Activated naive CD8-positive, alpha-beta T cell treated with anti-CD3 and anti-CD28 coated beads, Interleukin-2, amount 10 ng/mL, durations not matched to agents 7 days and 5 days (primary cell): ENCODE measurements around the gene ZNF19. TPM values are rescaled to one million over a fixed set of nuclear protein-coding genes. Genes with fewer than 3 reads are reported as not detected.
A peak's percentile ranks its signal among the peaks of the same experiment; 100 is the strongest.

ENCODE experiments used
- ATAC-seq: fragments of 150-1000 bp; cut with Tn5 transposase; one replicate; pipeline ENCODE4 v1.10.0; 2021; ENCODE audit warnings: low read depth, moderate library complexity
- POLR2A ChIA-PET: fragments of 350-600 bp; sonication (Branson Sonifier 250); formaldehyde crosslinking; loops from one replicate; lab custom pipeline; 2021; ENCODE audit warnings: antibody characterized with exemption; lab: Charles Lee
- DNase-seq: peaks from one replicate; pipeline ENCODE4 v3.0.0; 2021
- H3K27ac Mint-ChIP-seq: one replicate; pipeline ENCODE4 v1.8.0; 2022; ENCODE audit warnings: mild to moderate bottlenecking, mixed read lengths
- H3K27me3 Mint-ChIP-seq: one replicate; pipeline ENCODE4 v1.8.0; 2022; ENCODE audit warnings: mild to moderate bottlenecking, moderate library complexity, mixed read lengths
- H3K36me3 Mint-ChIP-seq: one replicate; pipeline ENCODE4 v1.8.0; 2021; ENCODE audit warnings: mild to moderate bottlenecking, mixed read lengths
- H3K4me1 Mint-ChIP-seq: one replicate; pipeline ENCODE4 v1.8.0; 2021; ENCODE audit warnings: mixed read lengths
- H3K4me3 Mint-ChIP-seq: one replicate; pipeline ENCODE4 v1.8.0; 2022; ENCODE audit warnings: mild to moderate bottlenecking, moderate library complexity, mixed read lengths
- H3K9me3 Mint-ChIP-seq: one replicate; pipeline ENCODE4 v1.8.0; 2021; ENCODE audit warnings: mixed read lengths
- total RNA-seq, 2 experiments: library from RNA; stranded (reverse); gene quantifications; one replicate each; pipeline ENCODE4 v1.2.3, GENCODE V29; 2021

The ZNF19 gene
- total RNA-seq, result 1 to 10 TPM; 5.3 to 5.8 TPM

DNA sequence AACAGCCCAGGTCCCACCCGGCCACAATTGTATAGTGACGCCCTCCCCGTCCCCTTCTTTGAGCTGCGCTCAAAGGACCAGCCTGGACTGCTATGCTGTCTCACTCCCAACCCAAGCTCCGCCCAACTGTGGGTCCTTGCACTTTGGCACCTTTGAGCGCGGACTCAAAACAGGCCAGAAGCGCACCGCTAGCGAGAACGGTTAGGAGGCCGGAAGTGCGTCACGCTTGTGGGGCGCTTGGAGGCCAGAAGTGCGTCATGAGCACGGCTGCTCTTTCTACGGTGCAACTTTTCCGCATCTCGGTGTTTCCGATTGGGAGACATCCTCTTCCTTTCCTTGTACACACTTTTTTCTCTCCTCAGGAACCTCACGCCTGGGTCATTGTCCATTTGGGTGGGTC is at the start of gene ZNF19:
ZNF19 (minus strand) TSS at position 203 of the 400 bp plus-strand sequence. CDS start 7,210 bp downstream, outside the sequence.
- H3K27me3 Mint-ChIP-seq, result peaks cover 2% of the 10 kb centered on the region
- H3K36me3 Mint-ChIP-seq, result no peaks in the 10 kb centered on the region
- POLR2A ChIA-PET, result no interaction called here
- DNase-seq, result no peak
- H3K9me3 Mint-ChIP-seq, result no peaks in the 10 kb centered on the region
- H3K27ac Mint-ChIP-seq, result no peak within 1 kb of the TSS
- peaks cover 3% of the 10 kb centered on the region for H3K4me1 Mint-ChIP-seq
- H3K4me3 Mint-ChIP-seq, result no peak within 1 kb of the TSS
- ATAC-seq, result no peak

DNA sequence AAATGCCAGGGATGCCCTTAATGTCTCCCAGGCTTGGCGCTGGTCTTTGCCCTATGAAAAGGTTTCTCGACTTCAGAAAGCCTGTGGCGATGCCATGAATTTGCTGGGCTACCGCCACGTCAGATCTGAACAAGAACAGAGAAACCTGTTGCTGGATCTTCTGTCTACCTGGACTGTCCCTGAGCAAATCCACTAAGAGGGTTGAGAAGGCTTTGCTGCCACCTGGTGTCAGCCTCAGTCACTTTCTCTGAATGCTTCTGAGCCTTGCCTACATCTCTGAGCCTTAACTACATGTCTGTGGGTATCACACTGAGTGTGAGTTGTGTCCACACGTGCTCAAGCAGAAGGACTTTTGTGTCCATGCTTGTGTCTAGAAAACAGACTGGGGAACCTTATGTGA is 48.5 kb upstream of the ZNF19 start:
- Mint-ChIP-seq H3K9me3 (no peaks in the 10 kb centered on the region), H3K27ac (no peak overlapping the region), H3K27me3 (no peaks in the 10 kb centered on the region), H3K4me3 (no peak overlapping the region), H3K36me3 (no peaks in the 10 kb centered on the region), H3K4me1 (peaks cover 2% of the 10 kb centered on the region)
- DNase-seq (peak; percentile 47), ATAC-seq (peak; percentile 65)
- POLR2A ChIA-PET, result no interaction called here

DNA sequence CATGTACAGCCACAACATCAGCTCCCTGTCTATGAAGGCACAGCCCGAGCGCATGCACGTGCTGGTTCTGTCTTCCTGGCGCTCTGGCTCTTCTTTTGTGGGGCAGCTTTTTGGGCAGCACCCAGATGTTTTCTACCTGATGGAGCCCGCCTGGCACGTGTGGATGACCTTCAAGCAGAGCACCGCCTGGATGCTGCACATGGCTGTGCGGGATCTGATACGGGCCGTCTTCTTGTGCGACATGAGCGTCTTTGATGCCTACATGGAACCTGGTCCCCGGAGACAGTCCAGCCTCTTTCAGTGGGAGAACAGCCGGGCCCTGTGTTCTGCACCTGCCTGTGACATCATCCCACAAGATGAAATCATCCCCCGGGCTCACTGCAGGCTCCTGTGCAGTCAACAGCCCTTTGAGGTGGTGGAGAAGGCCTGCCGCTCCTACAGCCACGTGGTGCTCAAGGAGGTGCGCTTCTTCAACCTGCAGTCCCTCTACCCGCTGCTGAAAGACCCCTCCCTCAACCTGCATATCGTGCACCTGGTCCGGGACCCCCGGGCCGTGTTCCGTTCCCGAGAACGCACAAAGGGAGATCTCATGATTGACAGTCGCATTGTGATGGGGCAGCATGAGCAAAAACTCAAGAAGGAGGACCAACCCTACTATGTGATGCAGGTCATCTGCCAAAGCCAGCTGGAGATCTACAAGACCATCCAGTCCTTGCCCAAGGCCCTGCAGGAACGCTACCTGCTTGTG is 47.8 kb upstream of the ZNF19 start:
- no peaks in the 10 kb centered on the region for H3K36me3 Mint-ChIP-seq
- H3K4me1 Mint-ChIP-seq, result no peaks in the 10 kb centered on the region
- H3K9me3 Mint-ChIP-seq, result no peaks in the 10 kb centered on the region
- no peaks in the 10 kb centered on the region for H3K27me3 Mint-ChIP-seq
- no peak overlapping the region for H3K27ac Mint-ChIP-seq
- ATAC-seq, result no peak
- no peak for DNase-seq
- no peak overlapping the region for H3K4me3 Mint-ChIP-seq
- POLR2A ChIA-PET, result no interaction called here

DNA sequence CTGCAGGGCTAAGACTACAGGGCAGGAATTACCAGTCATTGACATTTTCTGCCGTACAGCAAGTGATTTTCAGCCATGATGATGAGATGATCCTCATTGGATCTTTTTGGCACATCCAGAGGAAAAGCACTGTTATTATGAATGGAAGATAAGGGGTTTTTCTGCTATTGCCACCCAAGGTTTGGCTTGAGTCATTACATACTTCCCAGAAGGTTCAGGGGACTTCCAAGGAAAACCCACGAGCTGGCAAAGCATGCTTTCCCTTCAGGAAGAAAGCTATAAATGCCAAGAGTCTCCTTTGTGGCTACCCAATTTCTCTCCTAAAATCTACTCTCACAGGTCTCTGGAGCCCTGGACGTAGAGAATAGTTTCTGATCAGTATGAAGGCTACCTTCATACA is 43.2 kb upstream of the ZNF19 start:
- H3K27me3 Mint-ChIP-seq, result peaks cover 7% of the 10 kb centered on the region
- no peak overlapping the region for H3K4me3 Mint-ChIP-seq
- H3K9me3 Mint-ChIP-seq, result no peaks in the 10 kb centered on the region
- ATAC-seq (no peak), DNase-seq (no peak)
- H3K36me3 Mint-ChIP-seq, result no peaks in the 10 kb centered on the region
- no peak overlapping the region for H3K27ac Mint-ChIP-seq
- H3K4me1 Mint-ChIP-seq, result no peaks in the 10 kb centered on the region
- POLR2A ChIA-PET, result no interaction called here

DNA sequence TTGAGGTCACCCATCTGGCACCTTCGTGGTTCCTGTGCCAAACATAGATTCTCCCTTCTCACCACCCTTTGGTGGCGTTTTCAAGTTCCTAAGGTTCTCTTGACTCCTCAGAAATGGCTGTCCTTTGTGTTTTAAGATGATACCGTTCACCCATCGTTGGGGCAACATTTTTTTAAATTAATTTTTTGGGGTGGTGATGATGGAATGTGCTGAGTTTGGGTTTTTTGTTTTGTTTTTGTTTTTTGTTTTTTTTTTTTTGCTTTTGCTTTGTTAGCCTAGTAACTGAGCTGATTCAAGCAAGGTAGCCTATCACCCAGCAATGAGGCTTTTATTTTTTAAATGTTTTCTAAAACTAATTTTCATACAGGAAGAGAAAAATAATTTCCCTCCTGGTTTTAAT is 39.7 kb upstream of the ZNF19 start:
- no peak for DNase-seq
- POLR2A ChIA-PET, result no interaction called here
- Mint-ChIP-seq H3K9me3 (no peaks in the 10 kb centered on the region), H3K4me1 (peaks cover 3% of the 10 kb centered on the region), H3K4me3 (no peak overlapping the region), H3K27ac (no peak overlapping the region), H3K27me3 (peaks cover 22% of the 10 kb centered on the region), H3K36me3 (no peaks in the 10 kb centered on the region)
- ATAC-seq, result no peak

DNA sequence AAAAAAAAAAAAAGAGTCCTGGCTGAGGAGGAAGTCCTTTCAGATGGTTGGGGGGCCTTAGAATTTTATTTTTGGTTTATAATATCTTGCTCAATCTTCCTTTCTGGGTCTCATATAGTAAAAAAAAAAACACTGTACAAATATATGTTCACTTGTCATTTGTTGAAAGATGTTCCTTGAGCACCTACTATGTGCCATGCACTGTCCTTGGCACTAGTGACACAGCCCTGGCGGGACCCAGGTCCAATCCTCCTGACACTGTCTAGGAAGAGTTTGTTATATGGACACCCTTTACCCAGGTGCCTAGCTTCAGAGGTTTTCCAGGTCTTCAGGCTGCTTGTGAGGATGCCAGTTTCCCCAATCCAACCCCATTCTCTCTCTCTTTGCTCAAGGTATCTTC is 39.1 kb upstream of the ZNF19 start:
- DNase-seq (no peak), ATAC-seq (no peak)
- no peak overlapping the region for H3K4me3 Mint-ChIP-seq
- H3K27me3 Mint-ChIP-seq, result peaks cover 22% of the 10 kb centered on the region
- H3K9me3 Mint-ChIP-seq, result no peaks in the 10 kb centered on the region
- H3K27ac Mint-ChIP-seq, result no peak overlapping the region
- POLR2A ChIA-PET, result interaction anchor here (0.7 kb wide), 1 partner anchor 65 kb away, joined by 4 read pairs; no protein-coding TSS in a partner anchor
- peaks cover 3% of the 10 kb centered on the region for H3K4me1 Mint-ChIP-seq
- no peaks in the 10 kb centered on the region for H3K36me3 Mint-ChIP-seq

DNA sequence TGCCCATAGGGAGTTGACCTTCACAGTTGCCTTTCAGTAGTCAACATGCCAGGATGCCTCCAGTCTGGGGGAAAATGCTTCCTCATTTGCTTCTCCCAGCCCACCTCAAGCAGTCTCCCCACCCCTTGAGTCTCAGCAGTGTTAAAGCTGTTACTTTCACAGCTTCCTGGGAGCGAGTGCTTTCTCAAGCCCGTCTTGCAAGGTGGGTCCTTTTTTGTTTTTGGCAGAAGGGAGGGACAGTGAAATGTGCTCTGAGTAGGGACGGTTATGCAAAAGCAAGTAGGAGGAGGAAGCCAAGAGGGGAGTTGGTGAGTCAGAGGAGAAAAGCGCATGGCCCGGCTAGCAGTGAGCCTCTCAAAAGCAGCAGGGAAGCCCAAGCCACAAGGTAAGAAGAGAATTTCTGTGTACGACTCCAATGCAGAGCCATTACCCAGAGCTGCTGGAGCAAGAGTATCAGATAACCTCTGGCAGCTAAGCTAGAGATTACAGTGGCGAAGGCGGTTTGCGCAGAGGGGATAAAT is 37.0 kb upstream of the ZNF19 start, which contains the start of gene CHST4:
CHST4 (plus strand) TSS at position 316 of the 521 bp plus-strand sequence. CDS start 10,252 bp downstream, outside the sequence.
- no peak within 1 kb of the TSS for H3K4me3 Mint-ChIP-seq
- no peak within 1 kb of the TSS for H3K27ac Mint-ChIP-seq
- POLR2A ChIA-PET, result no interaction called here
- no peaks in the 10 kb centered on the region for H3K36me3 Mint-ChIP-seq
- peaks cover 26% of the 10 kb centered on the region for H3K27me3 Mint-ChIP-seq
- peaks cover 3% of the 10 kb centered on the region for H3K4me1 Mint-ChIP-seq
- DNase-seq (no peak), ATAC-seq (no peak)
- H3K9me3 Mint-ChIP-seq, result no peaks in the 10 kb centered on the region

DNA sequence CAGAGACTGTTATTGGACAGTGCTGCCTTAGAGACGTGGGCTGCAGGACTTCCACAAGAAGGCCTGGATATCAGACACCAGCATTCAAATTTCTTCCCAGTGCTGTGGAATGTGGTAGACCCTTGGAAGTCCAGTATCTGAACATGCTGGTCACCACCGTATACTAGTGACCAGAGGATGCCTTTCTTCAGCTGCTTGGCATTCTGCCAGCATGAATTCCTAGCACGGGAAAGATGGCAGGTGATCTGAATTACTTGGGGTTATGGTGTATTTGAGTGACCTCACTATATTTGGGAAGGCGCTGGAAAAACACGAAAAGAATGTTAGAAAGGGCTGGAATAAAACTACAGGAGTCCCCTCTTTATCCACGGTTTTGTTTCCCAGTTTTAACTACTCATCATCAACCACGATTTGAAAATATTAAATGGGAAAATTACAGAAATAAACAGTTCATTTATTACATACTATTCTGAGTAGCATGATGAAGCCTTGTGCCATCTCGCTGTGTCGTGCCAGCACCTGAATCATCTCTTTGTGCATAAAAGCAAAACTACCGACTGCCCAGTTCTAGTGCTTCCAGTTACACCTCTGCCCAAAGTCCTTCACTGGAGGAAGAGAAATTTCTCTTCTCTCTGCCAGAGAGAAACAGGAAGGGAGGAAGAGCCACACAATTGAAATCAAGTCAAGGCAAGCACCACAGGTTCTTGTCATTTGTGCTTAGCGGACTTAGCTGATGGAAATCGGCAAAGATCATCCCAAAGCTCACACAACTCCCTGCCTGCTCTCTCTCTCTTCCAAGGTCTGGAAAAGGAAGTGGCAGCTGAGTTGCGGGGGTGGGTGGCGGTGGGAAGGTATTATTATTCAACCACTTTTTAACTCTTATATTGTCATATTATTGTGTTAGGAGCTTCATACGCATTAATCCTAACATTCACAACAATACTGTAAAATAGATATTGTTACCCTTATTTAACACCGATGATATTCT is 35.7 kb upstream of the ZNF19 start:
- no peak for ATAC-seq
- Mint-ChIP-seq H3K27me3 (peaks cover 26% of the 10 kb centered on the region), H3K4me3 (no peak overlapping the region), H3K27ac (no peak overlapping the region), H3K9me3 (no peaks in the 10 kb centered on the region), H3K36me3 (no peaks in the 10 kb centered on the region), H3K4me1 (peaks cover 3% of the 10 kb centered on the region)
- POLR2A ChIA-PET, result no interaction called here
- no peak for DNase-seq

DNA sequence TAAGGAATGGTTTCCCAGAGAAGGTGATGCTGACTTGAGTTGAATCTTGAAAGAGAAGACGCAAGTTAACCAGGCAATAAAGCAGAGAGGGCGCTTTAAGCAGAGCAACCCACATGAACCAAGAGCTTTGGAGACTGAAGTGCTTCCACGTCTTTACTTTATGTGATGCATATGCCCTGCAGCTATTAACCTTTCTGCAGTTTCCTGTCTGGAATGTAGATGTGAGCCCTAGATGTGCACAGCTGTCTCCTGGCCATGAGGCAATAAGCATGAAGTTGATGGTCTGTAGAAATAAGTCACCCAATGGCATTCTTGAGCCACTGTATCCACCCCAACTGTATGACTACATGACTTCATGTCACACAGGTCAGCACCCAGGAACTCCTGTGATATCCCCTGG is 31.4 kb upstream of the ZNF19 start:
- no peak overlapping the region for H3K27ac Mint-ChIP-seq
- no peaks in the 10 kb centered on the region for H3K9me3 Mint-ChIP-seq
- ATAC-seq (no peak), DNase-seq (no peak)
- POLR2A ChIA-PET, result no interaction called here
- H3K4me3 Mint-ChIP-seq, result no peak overlapping the region
- H3K27me3 Mint-ChIP-seq, result peaks cover 9% of the 10 kb centered on the region
- H3K4me1 Mint-ChIP-seq, result no peaks in the 10 kb centered on the region
- H3K36me3 Mint-ChIP-seq, result no peaks in the 10 kb centered on the region

DNA sequence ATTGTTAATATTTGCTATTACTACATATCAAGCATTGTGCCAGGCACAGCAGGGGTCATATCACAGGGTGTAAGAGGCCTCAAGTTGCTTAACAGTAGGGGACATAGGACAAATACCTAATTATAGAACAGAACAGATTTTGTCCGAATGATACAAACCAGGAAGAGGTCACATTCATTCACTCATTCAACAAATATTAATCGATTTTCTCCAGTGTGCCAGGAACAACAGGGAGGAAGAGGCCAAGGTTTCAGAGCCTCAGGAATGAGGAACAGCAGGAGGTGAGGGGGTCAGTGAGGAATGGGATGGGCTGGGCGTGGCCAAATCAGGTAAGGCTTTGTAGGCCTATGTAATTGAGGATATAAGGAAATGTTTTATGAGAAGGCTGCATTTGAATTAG is 25.9 kb upstream of the ZNF19 start:
- no peak overlapping the region for H3K27ac Mint-ChIP-seq

DNA sequence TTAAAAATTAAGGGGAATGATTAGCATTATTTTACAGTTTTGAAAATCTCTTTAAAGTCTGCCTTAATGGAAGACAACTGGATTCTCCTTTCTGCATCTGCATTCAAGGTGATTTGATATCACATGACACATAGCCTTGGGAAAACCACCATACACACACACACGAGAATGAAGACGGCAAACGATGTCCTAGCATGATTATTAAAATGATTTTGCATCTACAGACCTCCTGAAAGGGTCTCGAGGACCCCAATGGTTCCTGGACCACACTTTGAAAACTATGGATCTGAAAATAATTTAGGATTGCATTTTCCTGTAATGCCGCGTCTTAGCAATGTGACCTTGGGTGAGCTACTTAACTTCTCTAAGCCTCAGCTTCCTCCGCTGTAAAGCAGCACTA is 25.4 kb upstream of the ZNF19 start:
- Mint-ChIP-seq H3K4me1 (no peaks in the 10 kb centered on the region), H3K36me3 (no peaks in the 10 kb centered on the region), H3K9me3 (no peaks in the 10 kb centered on the region), H3K27me3 (peaks cover 2% of the 10 kb centered on the region), H3K27ac (no peak overlapping the region), H3K4me3 (no peak overlapping the region)
- POLR2A ChIA-PET, result no interaction called here
- no peak for ATAC-seq
- no peak for DNase-seq

More for the DNA sequence above, 25.9 kb upstream of the ZNF19 start:
- DNase-seq, result no peak
- Mint-ChIP-seq H3K36me3 (no peaks in the 10 kb centered on the region), H3K4me1 (no peaks in the 10 kb centered on the region), H3K4me3 (no peak overlapping the region), H3K27me3 (peaks cover 2% of the 10 kb centered on the region), H3K9me3 (no peaks in the 10 kb centered on the region)
- POLR2A ChIA-PET, result no interaction called here
- no peak for ATAC-seq

DNA sequence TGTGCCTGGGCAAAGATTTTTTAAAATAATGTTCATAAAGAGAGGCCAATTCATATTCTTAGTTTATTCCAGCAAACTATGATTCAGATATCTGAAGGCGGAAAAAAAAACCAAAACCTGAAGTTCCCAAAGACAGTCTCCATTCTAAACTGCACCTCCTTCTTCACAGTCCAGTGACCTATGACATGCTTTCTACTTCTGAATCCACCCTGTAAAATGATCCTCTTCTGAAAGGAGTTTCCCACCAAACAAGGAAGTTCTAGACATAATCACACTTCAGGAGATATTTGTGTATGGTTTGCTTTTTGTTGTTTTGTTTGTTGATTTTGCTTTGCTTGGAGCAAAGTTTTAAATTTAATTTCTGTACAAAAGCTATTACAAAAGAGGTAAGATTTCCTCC is 24.2 kb upstream of the ZNF19 start:
- no peak overlapping the region for H3K4me3 Mint-ChIP-seq
- no peaks in the 10 kb centered on the region for H3K4me1 Mint-ChIP-seq
- ATAC-seq, result no peak
- peaks cover 5% of the 10 kb centered on the region for H3K27me3 Mint-ChIP-seq
- no peak overlapping the region for H3K27ac Mint-ChIP-seq
- H3K9me3 Mint-ChIP-seq, result no peaks in the 10 kb centered on the region
- POLR2A ChIA-PET, result no interaction called here
- H3K36me3 Mint-ChIP-seq, result no peaks in the 10 kb centered on the region
- DNase-seq, result no peak

DNA sequence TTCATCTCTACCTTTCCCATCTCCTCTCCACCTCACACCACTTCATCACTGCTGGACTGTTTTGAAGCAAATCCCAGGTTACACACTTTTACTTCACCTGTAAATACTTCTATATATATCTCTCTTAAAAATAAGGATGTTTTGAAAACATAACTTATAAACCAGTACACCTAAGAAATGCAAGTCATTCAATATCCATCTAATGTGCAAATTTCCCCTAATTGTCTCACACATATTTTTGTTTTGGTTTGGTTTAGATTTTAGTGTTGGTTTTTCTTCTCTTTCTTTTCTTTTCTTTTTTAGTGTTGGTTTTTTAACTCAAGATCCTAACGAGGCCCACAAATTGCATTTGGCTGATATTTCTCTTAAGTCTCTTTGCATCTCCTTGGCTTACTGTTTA is 17.9 kb upstream of the ZNF19 start:
- Mint-ChIP-seq H3K27ac (no peak overlapping the region), H3K9me3 (no peaks in the 10 kb centered on the region), H3K27me3 (peaks cover 24% of the 10 kb centered on the region), H3K4me3 (no peak overlapping the region), H3K36me3 (no peaks in the 10 kb centered on the region), H3K4me1 (no peaks in the 10 kb centered on the region)
- POLR2A ChIA-PET, result no interaction called here
- DNase-seq, result no peak
- no peak for ATAC-seq
